NCI-H748 treated with DMSO at 0.1 percent for 48 hours (cell line): ENCODE data around the gene ACO2.

Experiments used
- DNase-seq: peaks from one replicate; lab custom pipeline; 2025; lab: John Stamatoyannopoulos, UW

The ACO2 gene

GRCh38 chr22:41488596-41489385 is 19.9 kb downstream of the ACO2 start:
- DNase-seq = no peak

- DNase-seq = no peak
Measured at GRCh38 chr22:41491374-41492100, 22.6 kb downstream of the ACO2 start.

- no peak for DNase-seq
Measured at GRCh38 chr22:41498303-41498835, 29.5 kb downstream of the ACO2 start.

DNA sequence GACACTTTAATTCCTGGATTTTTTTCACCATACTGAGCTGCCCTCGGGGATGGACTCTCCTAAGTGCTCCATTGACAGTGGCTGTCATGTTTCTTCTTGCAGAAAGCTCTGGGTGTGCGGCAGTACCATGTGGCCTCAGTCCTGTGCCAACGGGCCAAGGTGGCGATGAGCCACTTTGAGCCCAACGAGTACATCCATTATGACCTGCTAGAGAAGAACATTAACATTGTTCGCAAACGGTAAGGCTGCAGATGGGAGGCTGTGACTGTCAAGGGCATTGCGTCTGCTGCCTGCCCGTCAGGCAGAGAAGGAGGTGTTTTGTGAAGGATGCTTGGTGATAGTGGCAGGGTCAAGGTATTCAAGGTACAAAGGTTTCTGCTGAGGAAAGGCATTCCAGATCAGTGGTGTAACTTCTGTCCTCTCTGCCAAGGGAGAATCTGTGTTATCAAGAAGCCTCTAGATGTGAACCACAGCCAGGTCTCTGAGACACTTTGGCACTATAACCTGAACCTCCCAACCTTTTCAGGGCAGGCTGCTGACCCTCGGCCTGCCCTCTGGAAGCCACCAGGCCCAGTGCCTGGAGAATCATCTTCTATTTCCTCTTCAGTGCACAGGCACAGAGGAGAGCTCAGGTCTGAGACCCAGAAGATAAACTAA is 30.8 kb downstream of the ACO2 start:
- DNase-seq = no peak

- no peak for DNase-seq
Measured at GRCh38 chr22:41500303-41500702, 31.4 kb downstream of the ACO2 start.

DNA sequence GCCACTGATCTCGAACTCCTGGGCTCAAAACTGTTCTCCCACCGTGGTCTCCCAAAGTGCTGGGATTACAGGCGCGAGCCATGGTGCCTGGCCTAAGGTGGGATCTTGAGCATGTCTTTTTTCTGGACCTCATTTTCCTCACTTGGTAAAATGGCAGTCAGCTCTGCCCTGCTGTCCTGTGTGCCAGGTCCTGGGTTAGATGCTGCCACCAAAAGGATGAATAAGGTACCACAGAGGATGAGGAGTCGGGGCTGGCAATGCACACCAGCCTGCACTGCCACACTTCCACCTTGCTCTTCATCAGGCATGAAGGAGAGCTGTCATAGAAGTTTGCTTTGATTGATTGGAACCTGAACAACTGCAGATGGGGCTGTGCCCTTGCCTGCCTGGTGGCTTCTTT is 32.3 kb downstream of the ACO2 start:
- DNase-seq = no peak

DNA sequence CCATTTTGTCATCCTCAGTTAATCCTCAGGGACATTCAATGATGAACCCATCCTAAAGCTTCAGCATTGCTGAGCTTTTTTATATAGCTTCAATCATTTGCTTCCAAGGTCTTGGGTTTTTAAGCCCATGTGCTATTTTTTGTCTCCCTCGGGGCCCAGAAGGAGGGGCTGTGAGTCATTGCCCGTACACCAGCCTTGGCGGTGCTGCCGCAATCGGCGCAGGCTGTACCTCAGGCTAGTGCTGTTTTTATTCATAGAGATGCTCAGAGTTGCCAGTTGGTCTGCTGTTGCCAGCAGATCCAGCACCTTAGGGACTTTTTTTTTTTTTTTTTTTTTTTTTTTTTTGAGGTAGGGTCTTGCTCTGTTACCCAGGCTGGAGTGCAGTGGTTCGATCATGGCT is 35.5 kb downstream of the ACO2 start:
- no peak for DNase-seq

DNA sequence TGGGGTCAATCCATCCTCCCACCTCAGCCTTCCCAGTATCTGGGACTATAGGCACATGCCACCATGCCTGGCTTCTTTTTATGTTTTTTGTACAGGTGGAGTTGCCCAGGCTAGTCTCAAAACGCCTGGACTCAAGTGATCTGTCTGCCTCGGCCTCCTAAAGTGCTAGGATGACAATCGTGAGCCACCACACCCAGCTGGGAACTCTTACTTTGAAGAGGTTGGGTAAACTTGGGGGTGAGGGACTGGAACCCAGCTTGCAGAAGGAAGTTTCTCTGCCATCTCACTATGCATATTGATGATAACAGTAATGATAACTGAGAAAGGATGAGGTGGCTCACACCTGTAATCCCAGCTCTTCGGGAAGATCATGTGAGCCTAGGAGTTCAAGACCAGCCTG is 35.9 kb downstream of the ACO2 start:
- DNase-seq = no peak

DNA sequence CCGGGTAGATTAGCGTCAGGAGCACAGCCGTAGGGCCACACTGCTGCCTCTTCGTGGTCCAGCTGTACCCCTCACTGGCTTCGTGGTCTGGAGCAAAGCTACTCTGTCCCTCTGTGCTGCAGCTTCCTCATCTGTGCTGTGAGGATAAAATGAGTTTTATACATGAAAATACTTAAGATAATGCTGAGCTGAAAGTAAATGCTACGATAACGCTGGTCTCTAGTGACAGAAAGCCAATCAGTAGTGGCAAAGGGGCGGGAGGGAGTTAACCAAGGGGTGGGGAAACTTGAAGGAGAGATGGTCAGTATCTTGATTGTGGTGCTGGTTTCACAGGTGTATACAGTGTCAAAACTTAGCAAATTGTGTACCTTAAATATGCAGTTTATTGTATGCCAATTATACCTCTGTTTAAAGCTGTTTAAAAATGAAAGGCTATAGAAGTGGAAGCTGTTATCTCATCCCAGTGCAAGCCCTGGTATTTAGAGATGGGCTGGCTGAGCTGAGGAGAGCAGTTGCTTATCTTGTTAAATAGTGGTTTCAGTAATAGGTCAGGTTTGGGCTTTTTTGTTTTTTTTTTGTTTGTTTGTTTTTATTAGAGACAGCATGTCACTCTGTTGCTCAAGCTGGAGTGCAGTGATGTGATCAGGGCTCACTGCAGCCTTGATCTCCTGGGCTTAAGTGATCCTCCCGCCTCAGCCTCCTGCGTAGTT is 36.7 kb downstream of the ACO2 start:
- no peak for DNase-seq

DNA sequence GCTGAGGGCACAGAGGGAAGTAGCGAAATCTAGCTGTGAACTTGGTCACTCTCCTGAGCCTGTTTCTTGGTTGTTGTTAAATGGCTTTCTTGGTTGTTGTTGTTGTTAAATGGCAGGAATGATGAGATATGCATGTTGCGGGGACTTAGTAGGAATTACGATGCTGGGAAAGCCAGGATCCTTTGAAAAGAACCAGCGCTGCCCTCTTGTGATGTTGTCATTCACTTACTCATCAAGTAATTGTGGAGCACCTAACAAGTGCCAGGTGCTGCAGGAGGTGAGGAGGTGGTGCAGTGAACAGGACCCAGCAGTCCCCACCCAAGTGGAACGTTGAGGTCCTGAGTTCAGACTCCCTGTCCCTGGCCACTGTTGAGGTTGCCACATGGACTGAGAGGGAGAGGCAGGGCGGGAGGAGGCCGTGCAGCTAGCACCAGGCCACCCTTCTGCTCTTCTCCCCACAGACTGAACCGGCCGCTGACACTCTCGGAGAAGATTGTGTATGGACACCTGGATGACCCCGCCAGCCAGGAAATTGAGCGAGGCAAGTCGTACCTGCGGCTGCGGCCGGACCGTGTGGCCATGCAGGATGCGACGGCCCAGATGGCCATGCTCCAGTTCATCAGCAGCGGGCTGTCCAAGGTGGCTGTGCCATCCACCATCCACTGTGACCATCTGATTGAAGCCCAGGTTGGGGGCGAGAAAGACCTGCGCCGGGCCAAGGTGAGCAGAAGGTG is 38.6 kb downstream of the ACO2 start:
- no peak for DNase-seq

GRCh38 chr22:41508770-41509170 is 39.9 kb downstream of the ACO2 start:
- DNase-seq = no peak

GRCh38 chr22:41511521-41511968 is 42.6 kb downstream of the ACO2 start:
- DNase-seq = no peak

DNA sequence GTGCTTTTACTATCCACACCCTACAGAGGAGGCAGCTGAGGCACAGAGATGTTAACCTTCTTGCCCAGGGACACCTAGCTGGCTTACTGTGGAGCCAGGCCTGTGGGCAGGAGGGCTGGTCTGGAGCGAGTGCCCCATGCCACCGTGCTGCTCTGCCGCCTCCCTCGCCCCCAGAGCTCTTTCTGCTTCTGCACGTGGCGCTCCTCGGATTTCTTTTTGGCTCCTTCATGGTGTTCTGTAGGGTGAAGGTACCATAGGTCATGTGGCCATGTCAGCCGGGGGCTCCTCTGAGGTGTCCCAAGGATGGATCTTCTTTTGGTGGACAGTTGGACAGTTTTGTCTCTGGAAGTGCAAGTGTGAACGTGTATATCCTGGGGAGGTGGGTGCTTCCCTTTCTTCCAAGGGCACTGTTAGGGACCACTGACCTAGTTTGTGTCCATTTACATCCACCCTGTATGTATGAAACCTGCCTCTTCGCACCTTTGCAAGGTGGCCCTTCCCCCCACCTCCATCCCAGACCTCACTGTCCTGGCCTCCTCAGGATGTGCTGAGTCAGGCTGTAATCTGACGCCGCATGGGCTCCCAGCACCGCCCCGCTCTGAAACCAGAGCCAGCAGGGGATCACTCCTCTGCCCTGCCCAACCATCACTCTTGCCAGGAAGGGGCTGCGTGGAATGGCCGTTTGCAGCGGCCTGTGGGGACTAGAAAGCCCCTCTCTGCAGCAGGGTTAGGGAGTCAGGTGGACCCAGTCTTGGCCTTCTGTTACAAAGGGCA is 43.7 kb downstream of the ACO2 start:
- DNase-seq = no peak

DNA sequence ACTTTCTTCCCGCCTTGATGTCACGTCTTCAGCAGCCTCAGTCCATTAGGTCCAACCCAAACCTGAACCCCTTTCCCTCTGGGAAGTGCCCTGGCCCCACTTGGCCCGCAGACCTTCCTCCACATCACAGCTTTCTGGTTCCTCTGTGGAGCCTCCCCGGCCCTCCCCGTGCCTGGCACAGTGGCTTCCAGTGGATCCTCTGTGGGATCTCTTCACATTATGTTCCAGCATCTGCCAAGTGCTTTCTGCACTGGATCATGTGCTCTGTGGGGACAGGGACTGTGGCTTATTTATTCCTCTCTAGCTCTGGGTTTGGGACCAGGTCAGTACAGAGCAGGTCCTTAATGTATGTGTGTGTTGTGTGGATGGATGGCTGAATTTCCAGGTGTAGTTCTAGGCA is 44.5 kb downstream of the ACO2 start:
- DNase-seq = no peak

GRCh38 chr22:41516462-41516861 is 47.5 kb downstream of the ACO2 start:
- no peak for DNase-seq

DNA sequence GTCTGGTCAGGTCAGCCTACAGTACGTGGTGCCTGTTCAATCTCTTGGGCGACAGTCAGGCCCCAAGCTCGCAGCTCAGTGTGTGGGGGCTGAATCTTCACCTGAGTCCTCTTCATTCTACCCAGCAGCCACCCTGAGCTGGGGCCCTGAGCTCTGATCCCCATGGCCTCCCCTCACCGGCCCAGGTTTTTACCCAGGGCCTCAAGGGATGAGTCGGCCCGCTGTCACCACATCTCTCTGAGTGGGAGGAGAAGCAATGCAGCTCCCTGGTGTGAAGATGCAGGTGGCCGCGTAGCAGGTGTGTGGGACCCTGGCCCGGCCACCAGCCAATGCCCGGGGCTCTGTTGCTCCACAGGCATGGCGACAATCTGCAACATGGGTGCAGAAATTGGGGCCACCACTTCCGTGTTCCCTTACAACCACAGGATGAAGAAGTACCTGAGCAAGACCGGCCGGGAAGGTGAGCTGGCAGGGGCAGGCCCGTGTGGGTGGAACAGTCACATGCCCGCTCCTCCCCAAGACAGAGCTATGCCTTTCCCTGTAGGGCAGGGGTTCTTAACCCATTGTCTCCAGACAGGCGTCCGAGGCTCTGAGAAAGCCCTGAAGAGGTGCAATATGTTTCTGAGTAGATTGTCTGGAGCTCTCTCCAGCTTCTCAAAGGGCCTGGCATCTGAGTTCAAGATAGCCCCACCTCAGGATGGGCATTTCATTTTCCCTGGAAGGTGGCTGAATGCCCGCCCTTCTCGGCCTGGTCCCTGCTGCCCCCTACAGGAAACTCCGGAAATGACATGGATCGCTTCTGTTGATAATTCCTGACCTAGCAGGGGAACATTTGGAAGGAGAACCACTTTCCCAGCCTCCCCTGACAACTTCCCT is 48.5 kb downstream of the ACO2 start:
- peak; percentile 27 for DNase-seq

- no peak for DNase-seq
Measured at GRCh38 chr22:41518048-41518347, 49.1 kb downstream of the ACO2 start.

DNA sequence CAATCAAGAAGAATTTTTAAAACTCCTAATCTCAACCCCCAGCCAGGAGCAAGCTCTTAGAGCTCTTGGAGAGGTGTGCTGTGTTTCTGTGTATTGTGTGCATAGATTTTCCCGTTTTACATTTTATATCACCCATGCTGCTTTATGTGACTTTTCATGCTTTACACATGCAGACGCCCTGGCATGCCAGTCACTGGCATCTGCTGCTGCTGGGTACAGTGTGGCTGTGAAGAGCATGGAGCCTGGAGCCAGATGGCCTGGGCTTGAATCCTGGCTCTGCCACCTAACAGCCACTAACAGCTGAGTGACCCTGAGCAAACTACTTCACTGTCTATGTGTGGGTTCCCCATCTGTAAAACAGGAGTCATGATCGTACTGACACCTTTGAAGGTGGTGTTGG is 52.2 kb downstream of the ACO2 start:
- no peak for DNase-seq

DNA sequence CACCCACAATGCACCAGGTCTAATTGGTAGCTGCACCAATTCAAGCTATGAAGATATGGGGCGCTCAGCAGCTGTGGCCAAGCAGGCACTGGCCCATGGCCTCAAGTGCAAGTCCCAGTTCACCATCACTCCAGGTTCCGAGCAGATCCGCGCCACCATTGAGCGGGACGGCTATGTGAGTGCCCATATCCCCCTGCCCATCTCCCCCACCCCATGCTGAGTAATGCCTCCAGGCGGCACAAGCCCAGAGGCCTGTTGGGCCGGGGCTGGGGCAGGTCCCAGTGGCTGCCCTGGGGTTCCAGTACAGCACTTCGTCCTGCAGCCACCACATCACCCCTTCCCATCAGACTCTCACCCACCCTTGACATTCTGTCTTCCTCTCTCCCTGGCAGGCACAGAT is 53.9 kb downstream of the ACO2 start:
- no peak for DNase-seq
